Measurements from ENCODE around the gene SGIP1. TPM values are rescaled to one million over a fixed set of nuclear protein-coding genes. Genes with fewer than 3 reads are reported as not detected.

SGIP1 gene
- polyA plus RNA-seq, 3 donors, result 11.7 to 18.5 (median 17.4) TPM

DNA sequence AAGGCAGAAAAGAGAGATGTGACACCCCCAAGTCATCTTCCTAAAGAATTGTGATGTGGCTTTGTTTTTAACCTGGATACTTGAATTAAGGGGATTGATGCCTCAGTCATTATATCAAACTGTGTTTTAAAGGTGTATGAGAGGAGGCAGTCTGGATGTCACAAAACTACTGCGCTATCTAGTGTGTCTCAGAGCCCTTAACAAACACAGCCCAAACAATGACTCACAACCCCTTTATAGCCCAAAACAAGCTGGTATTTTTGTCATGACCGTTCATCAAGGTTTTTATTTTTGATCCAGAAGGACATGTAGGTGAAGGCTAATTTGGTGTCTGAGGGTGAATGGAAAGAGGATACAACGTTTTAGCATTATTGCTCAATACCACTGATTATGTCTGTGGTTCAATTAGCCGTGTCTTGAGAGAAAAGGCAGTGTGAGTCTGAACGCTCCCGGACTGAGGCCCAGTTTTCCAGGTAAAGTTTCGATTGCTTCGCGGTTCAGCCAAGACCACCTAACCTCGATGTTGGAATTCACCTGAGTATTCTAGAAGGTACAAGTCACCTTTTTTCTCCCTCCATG, 71.6 kb downstream of the SGIP1 start:
- DNase-seq, result no peak

DNA sequence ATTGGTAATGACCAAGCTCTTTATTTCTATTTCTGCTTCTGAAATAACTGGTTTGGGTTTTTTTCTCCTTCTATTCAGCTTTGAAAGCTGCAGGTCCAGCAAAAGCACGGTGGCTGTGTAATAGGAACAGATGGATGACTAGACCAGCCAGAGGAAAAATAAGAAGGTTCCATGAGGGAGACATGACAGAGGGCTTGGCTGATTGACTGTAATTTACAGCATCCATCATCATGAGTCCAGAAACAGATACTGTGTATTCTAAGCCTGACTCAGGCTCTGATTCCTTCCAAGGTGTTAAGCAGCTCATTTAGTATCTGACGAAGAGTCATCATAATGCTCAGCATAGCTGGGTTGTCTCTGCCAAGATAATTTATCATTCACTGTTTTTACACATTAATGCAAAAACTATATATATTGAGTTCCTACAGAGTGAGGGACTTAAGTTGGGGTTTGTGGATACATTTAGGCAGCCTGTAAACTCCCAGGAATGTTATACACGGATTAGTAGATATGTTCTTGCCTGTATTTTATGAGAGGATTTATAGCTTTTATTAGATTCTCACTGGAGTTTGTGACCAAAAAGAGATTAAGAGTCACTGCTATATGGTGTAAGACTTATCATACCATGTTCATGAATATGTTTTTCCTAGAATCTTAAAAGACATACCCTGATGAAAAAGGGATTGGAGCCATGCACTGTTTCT, 72.6 kb downstream of the SGIP1 start:
- no peak for DNase-seq

GRCh38 chr1:66607458-66607857, 73.5 kb downstream of the SGIP1 start:
- DNase-seq, result no peak

GRCh38 chr1:66613187-66613586, 79.2 kb downstream of the SGIP1 start:
- DNase-seq, result no peak

DNA sequence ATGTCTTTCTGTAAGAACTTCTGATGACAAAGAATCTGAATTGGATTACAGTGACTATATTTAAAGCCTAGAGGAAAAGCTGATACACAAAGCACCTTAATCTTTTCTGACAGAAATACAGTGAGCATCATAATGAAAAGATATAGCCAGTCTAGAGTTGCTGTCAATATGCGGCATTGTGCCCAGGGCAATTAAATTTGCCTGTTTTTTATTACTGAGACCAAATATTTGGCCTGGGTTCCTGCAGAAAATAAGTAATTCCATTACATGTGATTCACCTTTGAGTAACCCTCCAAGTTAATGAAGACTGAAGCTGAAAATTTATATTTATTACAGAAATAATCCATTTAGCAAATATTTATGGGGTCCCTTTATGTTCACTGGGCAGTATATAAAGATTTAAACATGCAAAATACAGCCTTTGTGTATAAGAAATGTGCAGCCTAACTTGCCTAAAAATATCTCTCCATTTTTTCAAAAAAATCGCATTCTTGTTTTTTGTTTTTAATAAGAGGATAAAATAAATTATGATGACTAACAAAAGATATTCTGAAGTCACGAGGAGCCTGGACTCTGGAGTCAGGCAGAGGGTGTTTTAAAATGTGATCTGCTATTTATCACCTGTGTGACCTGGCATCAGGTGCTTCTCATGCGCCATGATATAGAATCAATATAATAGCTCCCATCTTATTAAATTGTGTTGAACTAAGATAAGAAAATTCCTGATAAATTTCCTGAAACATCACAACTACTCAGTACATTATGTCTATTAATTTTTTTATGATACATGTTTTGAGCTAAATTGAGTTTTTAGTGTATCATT, 83.6 kb downstream of the SGIP1 start:
- no peak for DNase-seq

DNA sequence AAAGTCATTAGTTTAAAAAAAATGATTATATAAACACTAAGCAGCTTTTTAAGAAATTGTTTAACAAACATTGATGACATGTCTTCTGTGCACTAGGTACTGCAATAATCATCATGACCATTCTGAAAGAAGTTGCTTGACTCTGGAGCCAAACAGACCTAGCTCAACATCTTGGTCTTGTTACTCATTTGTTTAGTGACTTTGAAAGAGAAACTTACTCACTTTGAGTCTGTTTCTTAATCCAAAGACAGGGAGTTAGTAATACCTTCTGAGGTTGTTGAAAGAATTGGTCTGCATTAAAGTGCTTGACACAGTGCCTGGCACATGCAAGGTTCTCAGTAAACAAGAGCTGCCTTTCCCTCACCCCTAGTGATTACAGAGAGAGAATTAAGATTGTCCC, 84.4 kb downstream of the SGIP1 start:
- no peak for DNase-seq

DNA sequence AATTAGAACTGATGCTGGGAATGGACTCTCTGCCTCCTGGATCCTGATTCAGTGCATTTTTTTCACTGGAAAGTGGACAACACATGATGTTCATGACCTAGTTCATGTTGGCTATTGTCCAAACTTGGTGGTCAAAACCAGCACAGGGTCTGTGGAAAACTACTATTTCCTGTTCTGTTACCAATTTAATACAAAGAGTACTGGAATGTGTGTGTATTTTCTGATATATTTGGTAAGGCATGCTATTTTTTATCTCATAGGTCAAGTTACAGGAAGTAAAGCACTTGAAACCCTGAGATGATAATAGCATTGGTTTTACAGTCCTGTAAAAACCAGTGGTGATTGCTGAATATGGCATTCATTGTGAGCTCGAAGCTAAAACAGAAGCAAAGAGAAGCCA, 89.9 kb downstream of the SGIP1 start:
- no peak for DNase-seq

- DNase-seq, result no peak
These were observed 90.6 kb downstream of the SGIP1 start for GRCh38 chr1:66624412-66625060.

GRCh38 chr1:66626261-66626660, 92.3 kb downstream of the SGIP1 start:
- DNase-seq, result no peak

DNA sequence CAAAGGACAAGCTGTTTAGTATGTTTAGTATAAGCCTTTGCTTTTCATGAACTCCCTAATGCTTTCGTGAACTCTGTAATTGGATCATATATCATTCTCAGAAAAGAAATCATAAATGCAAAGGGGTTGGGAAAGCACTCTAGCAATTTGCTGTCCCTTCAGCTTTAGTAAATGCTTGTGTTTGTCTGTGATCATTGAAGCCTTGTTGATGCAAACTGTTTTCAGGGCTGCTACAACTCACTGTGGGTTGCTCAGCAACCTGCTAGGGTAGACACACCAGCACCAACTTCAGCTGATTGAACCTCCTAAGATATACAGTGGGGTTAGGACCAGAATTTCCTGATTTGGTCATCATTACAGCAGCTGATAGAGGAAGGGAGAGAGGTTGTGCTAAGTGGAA, 95.0 kb downstream of the SGIP1 start:
- no peak for DNase-seq

DNA sequence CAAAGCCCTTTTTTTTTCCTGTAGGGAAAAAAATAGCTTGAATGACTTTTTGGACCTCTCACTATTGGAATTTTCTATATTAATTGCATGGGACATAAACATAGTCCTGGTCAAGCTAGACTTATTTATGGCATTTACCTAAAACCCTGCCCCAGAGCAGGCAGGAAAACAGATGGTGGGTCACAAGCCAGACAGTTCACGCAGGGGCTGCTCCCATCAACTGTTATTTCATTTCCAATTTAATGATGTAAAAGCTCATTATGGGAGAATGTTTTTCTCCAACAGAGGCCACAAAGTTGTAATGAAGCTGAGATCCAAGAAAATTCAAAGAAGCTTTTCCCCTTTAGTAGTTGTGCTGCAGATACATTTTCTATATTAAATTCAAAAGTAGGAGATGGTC, 99.2 kb downstream of the SGIP1 start:
- DNase-seq, result no peak

DNA sequence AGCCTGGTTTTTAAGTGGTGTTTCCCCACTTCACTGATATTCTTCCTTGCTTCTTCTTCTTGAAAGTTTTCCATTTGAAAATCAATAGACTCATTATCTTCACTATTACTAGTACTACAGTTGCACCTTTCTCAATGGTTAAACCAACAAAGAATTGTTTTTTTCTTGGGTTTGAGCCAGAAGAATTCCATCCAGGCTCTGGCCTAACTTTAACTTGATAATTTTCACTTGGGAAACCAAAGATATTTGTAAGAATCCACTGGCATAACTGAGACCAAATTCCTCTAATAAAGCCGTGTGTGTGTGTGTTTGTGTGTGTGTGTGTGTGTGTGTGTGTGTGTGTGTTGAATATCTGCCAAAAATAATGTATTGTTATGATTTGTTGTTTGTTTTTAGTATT, 103.2 kb downstream of the SGIP1 start:
- DNase-seq, result no peak

DNA sequence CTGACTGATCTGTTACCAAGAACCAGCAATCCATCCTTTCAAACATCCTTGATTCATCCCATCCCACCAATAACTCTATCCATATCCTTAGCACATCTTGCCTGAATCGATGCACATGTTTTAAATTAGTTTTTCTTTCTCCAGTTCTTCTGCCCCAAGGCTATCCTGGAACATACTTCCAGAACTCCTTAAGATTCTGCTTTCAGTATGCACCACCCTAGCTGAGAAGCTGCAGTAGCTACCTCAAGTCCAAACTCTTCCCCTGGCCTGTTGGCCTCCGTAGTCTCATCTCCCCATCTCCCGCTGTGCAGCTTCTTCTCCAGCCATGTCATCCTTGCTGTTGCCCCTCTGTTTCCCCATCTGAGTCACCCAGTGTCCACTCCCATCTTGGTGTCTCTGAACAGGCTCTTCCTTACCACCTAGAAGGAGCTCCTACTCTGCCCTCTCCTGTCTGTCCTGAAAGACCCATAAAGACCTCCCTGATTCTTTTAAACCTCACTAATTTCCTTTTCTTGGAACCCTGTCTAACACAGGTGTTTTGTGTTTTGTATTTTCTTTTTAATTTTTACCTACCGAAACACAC, 108.0 kb downstream of the SGIP1 start:
- no peak for DNase-seq

DNA sequence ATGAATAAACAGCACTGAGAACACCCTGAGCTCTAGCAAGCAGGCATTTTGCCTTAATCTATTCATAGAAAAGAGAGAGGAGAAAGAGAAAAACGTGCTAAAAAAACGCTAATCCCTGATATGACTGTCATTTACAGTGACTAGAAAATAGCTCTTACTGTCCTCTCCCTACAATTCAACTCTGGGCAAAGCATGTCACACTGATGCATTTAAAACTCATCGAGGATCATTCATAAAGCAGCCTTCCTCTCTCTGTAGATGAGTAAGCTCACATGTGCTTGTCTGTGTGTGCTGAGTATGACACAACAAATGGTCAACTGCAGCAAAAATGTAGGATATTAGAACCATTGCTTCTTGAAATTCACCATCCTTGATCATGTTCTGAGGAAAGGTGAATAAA, 109.0 kb downstream of the SGIP1 start:
- DNase-seq, result no peak

GRCh38 chr1:66644331-66644730, 110.4 kb downstream of the SGIP1 start:
- DNase-seq, result no peak

- no peak for DNase-seq
These were observed 115.1 kb downstream of the SGIP1 start for GRCh38 chr1:66648901-66649595.

- no peak for DNase-seq
These were observed 118.6 kb downstream of the SGIP1 start for GRCh38 chr1:66652556-66652955.

DNA sequence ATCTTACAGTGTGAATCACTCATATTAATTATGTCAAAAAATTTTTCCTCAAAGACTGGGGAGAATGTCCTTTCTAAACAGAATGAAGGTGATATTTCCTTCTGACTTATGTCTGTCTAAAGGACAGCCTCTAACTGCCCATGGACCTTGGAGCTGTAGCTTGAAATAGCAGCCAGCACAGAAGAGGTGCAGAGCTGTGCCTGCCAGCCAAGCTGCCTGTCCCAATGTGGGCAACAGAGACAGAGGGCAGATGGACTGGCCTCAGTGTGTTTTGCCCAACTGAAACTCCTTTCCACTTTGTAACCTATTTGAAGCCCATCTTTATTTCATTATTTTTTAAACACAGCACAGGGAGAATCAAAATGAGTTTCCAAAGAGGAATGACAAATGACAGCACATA, 120.7 kb downstream of the SGIP1 start:
- DNase-seq, result no peak

DNA sequence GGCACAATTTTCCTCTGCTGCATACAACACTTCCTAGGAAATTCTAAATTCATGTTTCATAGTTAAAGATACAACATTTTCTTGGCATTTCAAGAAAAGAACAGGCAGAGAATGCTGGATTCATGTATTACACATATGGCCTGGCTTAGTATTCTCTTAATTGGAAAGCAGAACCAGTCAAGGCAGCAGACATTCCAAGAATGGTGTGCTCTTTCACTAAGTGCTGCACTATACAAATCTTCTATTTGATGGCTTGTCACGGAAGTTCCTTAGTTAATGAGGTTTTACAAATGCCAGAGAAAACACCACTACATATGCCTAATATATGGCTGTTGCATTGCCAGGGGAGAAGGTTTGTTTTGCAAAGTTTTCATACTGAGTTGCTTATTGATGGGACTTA, 137.5 kb downstream of the SGIP1 start:
- peak; percentile 26 for DNase-seq

- peak; percentile 40 for DNase-seq
These were observed 142.8 kb downstream of the SGIP1 start for GRCh38 chr1:66676613-66677298.

DNA sequence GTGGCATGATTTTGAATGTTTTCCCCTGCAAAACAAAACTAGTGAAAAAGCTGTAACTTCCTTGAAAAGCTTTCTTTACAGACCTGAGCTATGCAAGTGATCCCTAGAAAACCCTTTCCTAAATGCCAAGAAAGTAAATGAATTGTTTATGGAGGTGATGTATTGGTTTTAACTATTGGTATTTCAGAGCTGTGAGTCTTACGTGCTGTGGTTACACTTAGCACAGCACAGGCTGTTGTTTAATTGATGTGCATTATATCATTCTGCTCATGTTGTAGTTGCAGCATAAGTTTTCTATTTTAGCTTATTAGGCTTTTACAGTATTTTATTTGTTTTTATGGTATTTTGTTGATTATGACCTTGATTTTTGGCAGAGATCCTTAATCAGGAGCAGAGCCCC, 144.2 kb downstream of the SGIP1 start:
- DNase-seq, result no peak
